HG02798 (cell line): Measurements from ENCODE around the gene ISG20.
"Not testable (repeated sequence)": the region's sequence is repeated elsewhere in the genome, so short reads cannot be mapped to it uniquely, and the experiment has no call there.

Source experiments
- ATAC-seq: cut with Tn5 transposase; IDR thresholded peaks from one replicate; pipeline ENCODE4 v1.9.1; 2021; ENCODE audit warnings: mild to moderate bottlenecking; ENCODE audit not compliant: unreplicated experiment, poor library complexity

ISG20 gene

DNA sequence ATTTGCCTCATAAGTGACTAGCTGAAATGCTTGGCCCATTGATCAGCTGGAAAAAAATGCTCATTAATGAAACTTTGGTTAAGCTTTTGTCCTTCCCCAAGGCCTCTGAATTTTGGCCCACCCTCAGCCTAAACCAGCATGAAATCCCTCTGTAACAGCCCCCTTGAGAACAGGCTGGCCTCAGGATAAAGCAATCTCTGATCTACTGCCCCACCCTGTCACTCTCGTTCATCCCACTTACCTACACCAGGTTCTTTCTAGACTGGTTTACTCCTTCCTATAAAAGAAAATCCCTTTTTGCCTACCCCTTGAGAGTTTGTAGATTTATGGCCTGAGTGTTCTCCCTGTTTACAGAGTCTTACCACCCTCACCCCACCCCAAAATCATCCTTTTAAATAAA is 21.0 kb upstream of the ISG20 start:
- no peak for ATAC-seq

DNA sequence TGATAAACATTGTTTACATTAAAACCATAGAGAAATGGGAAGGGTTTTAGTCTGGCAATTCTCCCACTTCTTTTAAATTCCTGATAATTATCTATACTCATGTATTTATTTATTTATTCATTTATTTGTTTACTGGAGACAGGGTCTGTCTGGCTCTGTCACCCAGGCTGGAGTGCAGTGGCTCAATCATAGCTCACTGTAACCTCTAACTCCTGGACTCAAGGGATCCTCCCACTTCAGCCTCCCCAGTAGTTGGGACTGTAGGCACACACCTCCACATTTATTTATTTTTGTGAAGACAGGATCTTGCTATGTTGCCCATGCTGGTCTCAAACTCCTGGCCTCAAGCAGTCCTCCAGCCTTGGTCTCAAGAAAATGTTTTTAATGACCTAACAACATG is 20.1 kb upstream of the ISG20 start:
- no peak for ATAC-seq

- no peak for ATAC-seq
Observed at GRCh38 chr15:88619796-88620195, 19.0 kb upstream of the ISG20 start.

- peak; percentile 96 for ATAC-seq
Observed at GRCh38 chr15:88620995-88621772, 17.6 kb upstream of the ISG20 start, which contains the start of gene AEN. TSS of gene AEN (plus strand) at chr15:88621340. CDS start at chr15:88626210, 4,870 bp downstream.

DNA sequence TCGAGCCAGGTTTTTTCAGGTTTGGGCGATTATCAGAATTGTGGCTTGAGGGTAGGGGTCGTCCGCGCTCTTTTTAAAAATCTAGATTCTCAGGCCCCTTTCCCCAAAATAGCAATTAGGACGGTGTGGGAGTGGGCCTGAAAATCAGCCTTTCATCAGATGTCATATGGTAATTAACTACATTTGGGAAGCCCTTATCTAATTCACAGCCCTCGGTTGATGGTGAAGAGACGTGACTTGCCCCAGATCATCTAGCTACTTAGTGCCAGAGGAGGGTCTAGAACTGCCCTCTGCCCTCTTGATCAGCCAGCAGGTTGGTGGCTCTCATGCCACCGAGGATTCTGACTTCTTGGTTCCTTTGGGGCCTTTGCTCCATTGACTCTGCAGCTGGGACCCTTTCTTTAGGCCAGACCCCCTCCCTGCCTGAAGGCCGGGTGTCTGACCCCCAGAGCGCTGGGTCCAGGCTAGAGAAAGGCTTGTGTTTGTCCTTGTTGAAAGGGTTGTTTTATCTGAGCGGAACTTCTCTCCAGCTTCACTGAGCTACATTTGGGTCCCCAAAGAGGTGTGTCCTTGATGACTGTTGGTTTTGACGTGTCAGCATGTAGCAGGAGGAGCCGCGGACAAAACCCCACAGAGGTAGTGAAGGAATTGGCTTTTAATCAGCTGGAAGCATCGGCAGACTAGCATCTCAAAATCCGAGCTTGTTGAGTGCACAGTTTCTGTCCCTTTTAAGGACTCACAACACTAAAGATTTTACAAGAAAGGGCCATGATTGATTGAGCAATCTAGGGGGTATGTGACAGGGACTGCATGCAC is 16.8 kb upstream of the ISG20 start:
- peak; percentile 30 for ATAC-seq

- no peak for ATAC-seq
Observed at GRCh38 chr15:88622605-88622975, 16.2 kb upstream of the ISG20 start.

- peak; percentile 19 for ATAC-seq
Observed at GRCh38 chr15:88623061-88623460, 15.8 kb upstream of the ISG20 start.

- ATAC-seq, result no peak
Observed at GRCh38 chr15:88623632-88624031, 15.2 kb upstream of the ISG20 start.

DNA sequence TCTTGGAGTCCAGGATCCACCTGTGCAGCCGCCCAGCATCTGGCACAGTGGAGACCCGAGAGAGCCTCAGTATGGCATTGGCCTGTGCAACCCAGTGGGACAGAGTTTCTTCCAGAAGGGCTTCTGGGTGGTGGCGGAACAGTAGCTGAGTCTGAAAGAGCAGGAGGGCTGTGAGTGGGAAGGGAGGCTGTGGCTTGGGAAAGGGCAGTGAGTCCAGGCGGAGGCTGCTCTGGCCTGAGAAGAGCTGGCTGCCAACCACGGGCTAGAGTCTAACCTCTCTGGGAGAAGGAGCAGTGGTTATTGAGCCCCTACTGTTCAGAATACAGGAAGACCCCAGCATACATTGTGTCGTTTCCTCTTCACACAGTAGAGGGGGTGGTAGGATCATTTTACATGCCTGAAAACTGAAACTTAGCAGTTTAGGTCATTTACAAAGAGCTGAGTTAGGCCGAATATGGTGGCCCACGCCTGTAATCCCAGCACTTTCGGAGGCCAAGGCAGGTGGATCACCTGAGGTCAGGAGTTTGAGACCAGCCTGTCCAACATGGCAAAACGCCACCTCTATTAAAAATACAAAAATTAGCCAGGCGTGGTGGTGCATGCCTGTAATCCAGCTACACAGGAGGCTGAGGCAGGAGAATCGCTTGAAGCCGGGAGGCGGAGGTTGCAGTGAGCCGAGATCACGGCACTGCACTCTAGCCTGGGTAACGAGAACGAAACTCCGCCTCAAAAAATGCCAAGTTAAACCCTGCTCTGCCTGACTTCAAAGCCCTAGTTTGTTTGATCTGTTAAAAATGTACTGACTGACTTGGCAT is 14.5 kb upstream of the ISG20 start:
- ATAC-seq, result peak; percentile 31

DNA sequence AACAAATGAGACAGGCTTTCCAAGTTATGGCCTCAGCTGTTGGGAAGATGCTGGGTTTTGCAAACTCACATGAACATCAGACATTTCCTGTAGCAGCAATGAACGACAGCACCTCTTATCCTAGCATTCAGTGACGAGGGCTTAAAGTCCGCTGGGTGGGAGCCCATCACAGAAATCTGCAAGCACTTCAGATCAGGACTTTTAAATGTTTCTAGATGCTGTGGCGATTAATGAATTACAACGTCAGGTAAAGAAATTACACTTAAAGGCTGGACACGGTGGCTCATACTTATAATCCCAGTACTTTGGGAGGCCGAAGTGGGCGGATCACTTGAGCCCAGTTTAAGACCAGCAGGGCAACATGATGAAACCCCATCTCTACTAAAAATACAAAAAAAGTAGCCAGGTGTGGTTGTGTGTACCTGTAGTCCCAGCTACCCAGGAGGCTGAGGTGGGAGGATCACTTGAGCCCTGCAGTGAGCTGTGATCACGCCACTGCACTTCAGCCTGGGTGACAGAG is 13.8 kb upstream of the ISG20 start:
- no peak for ATAC-seq

- no peak for ATAC-seq
Observed at GRCh38 chr15:88625943-88626741, 12.7 kb upstream of the ISG20 start.

DNA sequence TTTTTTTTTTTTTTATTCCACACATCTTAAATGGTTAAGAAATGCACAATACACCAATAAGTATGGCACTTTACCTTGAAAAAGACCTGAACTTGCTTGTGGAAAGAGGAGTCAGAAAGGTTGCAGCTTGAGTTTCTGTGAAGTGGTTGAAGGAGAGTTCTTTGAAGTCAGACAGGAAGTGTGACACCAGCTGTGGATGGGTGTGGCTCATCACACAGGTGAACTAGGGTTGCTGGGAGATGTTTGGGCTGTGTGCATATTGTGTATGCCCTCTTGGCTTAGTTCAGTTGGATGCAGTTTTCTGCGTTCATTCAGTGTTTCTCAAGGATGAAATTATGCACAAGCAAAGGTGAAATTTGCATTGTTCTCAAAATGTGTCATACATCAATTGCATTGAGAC is 11.4 kb upstream of the ISG20 start:
- peak; percentile 24 for ATAC-seq

DNA sequence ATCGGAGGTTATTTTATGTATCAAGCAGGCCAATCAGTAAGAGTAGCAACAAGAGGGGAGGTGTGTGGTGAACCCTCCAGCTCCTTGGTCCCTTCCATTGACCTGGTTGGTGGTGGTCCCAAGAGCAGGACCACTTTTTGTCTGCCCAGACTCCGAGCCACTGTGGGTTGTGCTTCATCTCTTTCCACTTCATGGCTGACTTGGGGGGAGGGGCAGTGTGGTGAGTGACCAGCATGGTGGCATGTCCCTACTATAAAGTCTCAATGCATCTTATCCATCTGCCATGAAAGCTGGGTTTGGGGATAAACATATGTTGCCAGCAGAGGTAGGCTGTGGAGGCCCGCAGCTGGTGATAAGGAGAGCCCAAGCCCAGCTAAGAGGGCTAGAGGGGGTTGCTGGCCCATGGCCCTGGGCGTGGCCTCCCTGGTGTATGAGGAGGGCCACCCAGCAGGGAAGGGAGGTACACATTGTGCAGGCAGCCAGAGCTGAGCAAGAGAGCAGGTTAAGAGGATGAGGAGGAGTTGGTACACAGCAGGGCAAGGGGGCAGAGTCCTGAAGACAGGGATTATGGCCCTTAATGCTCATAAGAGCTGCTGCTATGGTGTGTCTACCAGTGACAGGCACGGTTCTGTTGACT is 10.7 kb upstream of the ISG20 start:
- no peak for ATAC-seq

DNA sequence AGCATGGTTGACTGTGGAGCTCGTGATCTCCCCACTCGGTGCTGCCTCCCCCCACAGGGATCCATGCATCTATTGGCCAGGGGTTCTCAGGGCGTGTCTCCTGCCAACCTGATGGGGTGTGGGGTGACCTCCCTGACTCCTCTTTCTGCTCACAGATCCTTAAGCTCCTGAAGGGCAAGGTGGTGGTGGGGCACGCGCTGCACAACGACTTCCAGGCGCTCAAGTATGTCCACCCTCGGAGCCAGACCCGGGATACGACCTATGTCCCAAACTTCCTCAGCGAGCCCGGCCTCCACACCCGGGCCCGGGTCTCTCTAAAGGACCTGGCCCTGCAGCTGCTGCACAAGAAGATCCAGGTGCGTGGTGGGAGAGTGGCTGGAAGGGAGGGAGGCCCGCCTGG is 9.7 kb upstream of the ISG20 start:
- no peak for ATAC-seq

GRCh38 chr15:88630141-88630721 is 8.6 kb upstream of the ISG20 start:
- no peak for ATAC-seq

DNA sequence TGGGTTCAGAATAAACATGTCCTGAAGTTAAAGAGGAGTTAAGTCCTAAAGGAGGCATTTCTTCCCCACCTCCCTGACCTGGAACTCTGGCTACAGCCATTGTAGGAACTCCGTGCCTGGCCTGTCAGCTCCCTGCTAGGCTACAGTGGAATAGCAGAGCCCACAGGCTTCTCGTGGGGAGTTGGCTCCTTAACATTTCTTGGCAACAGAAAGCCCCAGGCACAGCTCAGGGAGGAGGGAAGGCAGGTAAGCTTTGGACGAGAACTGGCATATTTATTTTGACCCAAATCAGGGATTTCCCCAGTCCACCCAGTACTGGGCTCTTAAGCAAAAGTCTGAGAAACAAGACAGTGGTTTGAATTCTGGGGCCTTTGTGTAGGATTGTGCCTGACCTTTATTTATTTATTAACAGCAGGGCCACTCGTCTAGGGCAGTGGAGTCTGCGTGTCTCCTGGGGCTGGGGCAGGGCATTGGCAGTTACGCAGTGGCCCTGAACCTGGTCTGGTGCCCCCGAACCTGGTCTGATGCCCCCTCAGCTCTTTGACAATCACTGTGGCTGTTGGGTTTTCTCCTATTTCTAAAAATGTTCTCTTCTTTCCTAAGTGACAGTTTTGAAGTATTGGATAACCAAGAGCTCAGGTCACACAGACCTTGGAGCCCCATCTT is 7.9 kb upstream of the ISG20 start:
- ATAC-seq, result no peak

DNA sequence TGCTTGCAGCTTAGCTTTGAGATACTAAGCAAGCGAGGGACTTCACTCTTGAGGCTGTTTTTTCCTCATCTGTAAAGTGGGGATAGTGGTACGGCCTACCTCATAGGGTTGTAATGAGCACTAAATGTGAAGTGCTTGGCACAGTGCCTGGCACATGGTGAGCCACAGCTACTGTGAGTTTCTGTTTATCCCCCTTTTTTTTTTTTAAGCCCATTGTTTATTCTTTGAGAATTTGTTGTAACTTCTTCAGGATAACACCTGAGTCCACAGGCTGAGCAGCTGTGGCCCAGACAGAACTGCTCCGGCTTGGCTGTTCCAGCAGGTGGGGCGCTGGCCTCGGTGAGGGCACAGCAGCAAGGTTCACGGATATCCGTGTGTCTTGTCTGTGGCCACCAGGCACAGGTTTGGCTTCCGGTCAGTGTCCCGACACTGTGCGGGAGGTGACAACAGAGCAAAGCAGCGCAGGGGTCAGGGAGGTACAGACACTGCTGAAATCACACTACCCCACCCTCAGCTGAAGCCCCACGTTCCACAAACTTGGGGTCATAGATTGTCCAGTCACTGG is 7.3 kb upstream of the ISG20 start:
- ATAC-seq, result no peak

- ATAC-seq, result not testable (repeated sequence)
Observed at GRCh38 chr15:88632797-88633196, 6.0 kb upstream of the ISG20 start.
